Ovary (tissue), 3 donors: ENCODE measurements around the gene DTYMK.
A peak's percentile ranks its signal among the peaks of the same experiment; 100 is the strongest.
"Not testable (repeated sequence)": the region's sequence is repeated elsewhere in the genome, so short reads cannot be mapped to it uniquely, and the experiment has no call there.

Experiments
- CTCF ChIP-seq, 3 donors: fragments of 450-650 bp in 2 of 3; fragments of 200-600 bp in 1 of 3; IDR thresholded peaks; one replicate each; pipeline versions ENCODE4 v1.5.1 to v1.8.0; 2016 to 2022; ENCODE audit warnings: antibody characterized with exemption in 3 of 3, mild to moderate bottlenecking in 1 of 3
- EP300 ChIP-seq: sonication (generic); formaldehyde crosslinking; IDR thresholded peaks from one replicate; pipeline ENCODE4 v1.6.1; 2017; ENCODE audit warnings: antibody characterized with exemption
- POLR2A ChIP-seq: fragments of 450-650 bp; IDR thresholded peaks from one replicate; pipeline ENCODE4 v1.6.1; 2017; ENCODE audit warnings: antibody characterized with exemption, mild to moderate bottlenecking, moderate library complexity
- donor health status: DM: no; HTN: no; CAD: no.

GRCh38 chr2:241732513-241733186, 46.0 kb upstream of the DTYMK start:
- not testable (repeated sequence) for TF ChIP-seq EP300, POLR2A
- TF ChIP-seq CTCF (IDR thresholded peaks at IDR 0.05): peak in 2 of 3 donors; percentile 35 to 50
